IPS-20b (cell line): ENCODE measurements around the gene ALK.

Experiments
- H3K27ac ChIP-seq: one replicate; pipeline ENCODE4 v1.5.1; 2013; ENCODE audit warnings: low read length
- H3K27me3 ChIP-seq: 2 replicates; pipeline ENCODE4 v1.6.1; 2013; ENCODE audit warnings: mild to moderate bottlenecking, low read length, inconsistent platforms; ENCODE audit not compliant: insufficient read depth
- H3K36me3 ChIP-seq: 2 replicates; pipeline ENCODE4 v1.6.1; 2013; ENCODE audit warnings: low read depth, mild to moderate bottlenecking, inconsistent platforms, low read length, moderate library complexity; ENCODE audit not compliant: insufficient read depth
- H3K4me1 ChIP-seq: 2 replicates; pipeline ENCODE4 v1.6.1; 2013; ENCODE audit warnings: mild to moderate bottlenecking, control low read depth, inconsistent platforms, low read length, moderate library complexity; ENCODE audit not compliant: insufficient read depth
- H3K4me3 ChIP-seq: 2 replicates; pipeline ENCODE4 v1.5.1; 2013; ENCODE audit warnings: mild to moderate bottlenecking, low read length, inconsistent platforms
- H3K9ac ChIP-seq: 2 replicates; pipeline ENCODE4 v1.6.1; 2013; ENCODE audit warnings: low read depth, mild to moderate bottlenecking, inconsistent platforms, low read length, moderate library complexity
- H3K9me3 ChIP-seq: 2 replicates; pipeline ENCODE4 v1.6.1; 2013; ENCODE audit warnings: mild to moderate bottlenecking, low read depth, low read length, inconsistent platforms; ENCODE audit not compliant: insufficient read depth

Gene ALK

DNA sequence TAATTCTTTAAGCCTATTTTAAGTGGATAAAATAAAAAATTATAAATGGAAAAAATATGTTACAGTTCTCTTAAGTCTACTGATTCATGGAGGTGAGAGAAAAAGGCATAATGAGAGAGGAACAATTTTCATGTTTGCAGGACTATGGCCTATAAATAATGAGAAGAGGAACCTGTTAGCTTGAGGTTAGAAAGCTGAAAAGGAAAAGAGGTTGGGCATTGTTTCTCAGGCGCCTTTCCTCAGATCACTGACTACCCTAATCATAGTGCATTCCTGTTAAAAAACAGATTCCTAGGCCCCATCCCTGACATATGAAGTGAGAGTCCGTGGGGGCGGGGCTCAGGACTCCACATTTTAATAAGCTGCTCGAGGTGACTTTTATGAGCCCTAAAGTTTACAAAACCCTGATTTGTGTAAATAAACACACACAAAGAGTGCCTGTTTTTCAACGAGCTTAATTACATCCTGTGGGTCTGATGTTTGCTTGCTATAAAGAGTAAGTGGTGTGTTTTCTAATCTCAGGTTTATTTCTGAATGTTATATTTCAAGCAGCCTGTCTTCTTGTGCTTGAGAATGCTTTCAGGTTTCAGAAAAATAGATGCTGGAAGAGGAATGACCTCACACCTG, 470.7 kb downstream of the ALK start:
- no peaks in the 10 kb centered on the region for H3K27me3 ChIP-seq
- H3K9me3 ChIP-seq: no peaks in the 10 kb centered on the region
- H3K9ac ChIP-seq: no peak overlapping the region
- H3K4me3 ChIP-seq: no peak overlapping the region
- no peak overlapping the region for H3K27ac ChIP-seq
- peaks cover 12% of the 10 kb centered on the region for H3K4me1 ChIP-seq
- H3K36me3 ChIP-seq: no peaks in the 10 kb centered on the region

DNA sequence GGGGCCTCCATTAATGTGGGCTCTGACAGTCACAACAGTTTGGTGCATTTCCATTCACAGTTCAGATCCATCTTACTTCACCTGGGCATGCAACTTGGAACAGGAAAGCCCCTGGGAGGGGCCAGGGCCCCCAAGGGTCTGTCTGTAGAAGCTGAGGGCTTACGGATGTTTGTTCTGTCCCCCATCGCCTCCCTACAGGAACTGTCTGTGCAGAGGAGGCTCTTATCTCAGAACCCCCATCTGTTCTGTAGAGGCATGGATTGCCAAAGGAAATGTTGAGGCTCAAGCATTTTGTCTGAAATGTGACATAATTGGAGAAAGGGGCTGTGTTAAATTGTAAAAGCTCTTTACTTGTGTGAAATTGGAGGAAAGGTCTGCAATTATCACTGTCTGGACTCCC, 471.9 kb downstream of the ALK start:
- H3K27me3 ChIP-seq: no peaks in the 10 kb centered on the region
- H3K9me3 ChIP-seq: no peaks in the 10 kb centered on the region
- no peak overlapping the region for H3K4me3 ChIP-seq
- H3K9ac ChIP-seq: no peak overlapping the region
- H3K36me3 ChIP-seq: no peaks in the 10 kb centered on the region
- H3K27ac ChIP-seq: no peak overlapping the region
- H3K4me1 ChIP-seq: peaks cover 12% of the 10 kb centered on the region

DNA sequence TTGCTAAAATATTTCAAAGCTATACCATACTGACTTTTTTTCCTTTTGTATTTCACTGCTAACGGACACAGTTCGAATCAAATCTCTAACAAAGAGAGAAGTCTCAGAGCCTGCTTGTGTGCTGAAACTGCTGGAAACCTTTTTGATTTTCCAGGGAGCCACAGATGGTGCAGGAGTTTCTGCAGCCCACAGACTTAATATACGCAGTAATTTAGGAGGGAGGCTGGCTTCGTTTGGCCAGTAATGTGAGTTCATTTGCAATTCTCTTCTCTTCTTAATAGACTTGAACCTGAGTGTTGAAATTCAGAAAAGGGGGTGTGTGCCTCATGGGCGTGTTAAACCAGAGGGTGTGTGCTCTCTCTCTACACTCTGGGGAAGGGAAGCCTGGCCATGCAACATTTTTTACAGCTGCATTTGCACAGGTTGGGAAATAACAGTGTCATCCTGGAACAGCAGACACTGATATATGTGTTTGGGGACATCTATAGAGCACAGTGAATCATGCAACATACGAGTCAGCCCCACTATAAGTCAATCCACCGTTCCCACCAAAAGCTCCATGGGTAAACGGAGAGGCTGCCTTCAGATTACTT, 473.2 kb downstream of the ALK start:
- H3K4me3 ChIP-seq: no peak overlapping the region
- H3K9me3 ChIP-seq: no peaks in the 10 kb centered on the region

DNA sequence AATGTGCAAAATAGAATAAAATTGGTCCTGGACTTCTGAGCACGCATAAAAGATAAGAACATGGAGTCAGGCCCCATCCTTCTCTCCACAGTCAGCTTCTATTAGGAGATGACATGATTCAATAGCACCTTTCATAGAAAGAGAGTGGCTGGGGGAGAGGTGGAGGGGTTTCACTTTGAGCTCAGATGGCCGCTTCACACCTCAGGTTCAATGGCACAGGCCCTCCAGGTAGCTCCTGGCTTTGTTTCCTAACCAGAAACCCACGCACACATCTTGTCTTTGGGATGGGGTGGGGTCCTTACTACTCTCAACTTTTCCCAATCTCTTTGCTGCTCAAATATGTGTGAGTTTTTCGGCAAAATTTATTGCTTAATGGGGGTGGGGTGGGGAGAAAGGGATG, 473.9 kb downstream of the ALK start:
- Histone ChIP-seq H3K9ac (no peak overlapping the region), H3K4me3 (no peak overlapping the region), H3K9me3 (no peaks in the 10 kb centered on the region), H3K4me1 (peaks cover 12% of the 10 kb centered on the region), H3K36me3 (no peaks in the 10 kb centered on the region), H3K27ac (no peak overlapping the region), H3K27me3 (no peaks in the 10 kb centered on the region)

More for the DNA sequence above, 473.2 kb downstream of the ALK start:
- Histone ChIP-seq H3K9ac (no peak overlapping the region), H3K27me3 (no peaks in the 10 kb centered on the region), H3K36me3 (no peaks in the 10 kb centered on the region), H3K4me1 (peaks cover 12% of the 10 kb centered on the region), H3K27ac (no peak overlapping the region)

DNA sequence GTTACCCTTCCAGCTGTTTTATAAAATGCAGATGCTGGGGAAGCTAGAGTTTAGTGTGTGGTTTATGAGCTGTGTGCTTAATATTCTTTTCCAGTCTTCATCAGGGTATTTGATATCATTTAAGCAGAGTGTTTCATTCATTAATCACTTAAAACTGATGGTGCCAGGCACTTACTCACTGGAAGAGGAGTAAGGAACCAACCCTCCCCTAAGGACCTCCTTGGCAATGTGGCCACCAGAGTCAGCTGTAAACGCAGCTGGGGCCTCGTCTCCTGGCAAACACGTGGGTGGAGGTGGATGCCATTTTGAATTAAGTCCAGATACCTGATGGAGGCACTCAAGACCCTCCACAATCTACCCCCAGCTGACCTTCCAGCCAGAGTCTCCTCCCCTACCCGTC, 474.5 kb downstream of the ALK start:
- Histone ChIP-seq H3K27me3 (no peaks in the 10 kb centered on the region), H3K4me3 (no peak overlapping the region), H3K4me1 (peaks cover 12% of the 10 kb centered on the region), H3K27ac (no peak overlapping the region), H3K9ac (no peak overlapping the region), H3K9me3 (no peaks in the 10 kb centered on the region), H3K36me3 (no peaks in the 10 kb centered on the region)

DNA sequence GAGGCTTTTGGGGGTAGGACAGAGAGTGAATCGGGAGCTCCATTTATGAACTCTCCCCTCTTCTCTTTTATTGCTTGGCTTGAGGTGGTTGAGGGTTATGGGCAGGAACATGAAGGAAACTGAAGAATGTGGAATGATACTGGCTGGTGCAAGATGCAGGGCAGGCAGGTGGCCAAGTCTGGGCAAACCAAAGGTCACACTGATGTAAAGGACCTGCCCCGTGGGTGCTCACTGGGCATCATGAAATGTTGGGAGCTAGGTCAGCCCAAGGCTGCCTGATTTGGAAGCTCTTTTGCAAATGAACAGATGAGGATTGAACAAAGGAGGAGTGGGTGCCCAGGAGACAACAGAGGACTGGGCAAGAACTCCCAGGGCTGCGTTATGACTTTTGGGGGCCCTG, 477.2 kb downstream of the ALK start:
- no peaks in the 10 kb centered on the region for H3K27me3 ChIP-seq

DNA sequence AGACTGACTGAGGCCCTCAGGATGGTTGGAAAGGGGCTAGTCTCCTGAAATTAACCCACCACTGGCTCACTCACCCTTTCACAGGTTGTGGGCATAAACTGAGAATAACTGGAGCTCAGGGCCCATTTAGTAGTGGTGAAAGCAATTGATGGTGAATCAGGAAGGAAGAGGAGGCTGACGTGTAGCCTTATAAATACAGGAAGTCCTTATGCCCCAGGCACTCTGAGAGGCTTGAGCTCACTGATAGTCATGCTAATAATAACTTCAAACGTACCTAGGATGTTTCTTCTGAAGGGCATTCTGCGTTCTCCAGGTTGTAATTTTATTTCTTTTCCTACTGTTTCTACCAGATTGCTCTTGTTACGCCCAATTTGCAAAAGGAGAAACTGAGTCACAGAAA, 477.8 kb downstream of the ALK start:
- Histone ChIP-seq H3K4me1 (peaks cover 11% of the 10 kb centered on the region), H3K27ac (no peak overlapping the region), H3K4me3 (no peak overlapping the region), H3K9me3 (no peaks in the 10 kb centered on the region), H3K9ac (no peak overlapping the region), H3K27me3 (no peaks in the 10 kb centered on the region), H3K36me3 (no peaks in the 10 kb centered on the region)

More for the DNA sequence above, 477.2 kb downstream of the ALK start:
- H3K9me3 ChIP-seq: no peaks in the 10 kb centered on the region
- H3K4me3 ChIP-seq: no peak overlapping the region
- H3K9ac ChIP-seq: no peak overlapping the region
- H3K27ac ChIP-seq: no peak overlapping the region
- no peaks in the 10 kb centered on the region for H3K36me3 ChIP-seq
- peaks cover 12% of the 10 kb centered on the region for H3K4me1 ChIP-seq

DNA sequence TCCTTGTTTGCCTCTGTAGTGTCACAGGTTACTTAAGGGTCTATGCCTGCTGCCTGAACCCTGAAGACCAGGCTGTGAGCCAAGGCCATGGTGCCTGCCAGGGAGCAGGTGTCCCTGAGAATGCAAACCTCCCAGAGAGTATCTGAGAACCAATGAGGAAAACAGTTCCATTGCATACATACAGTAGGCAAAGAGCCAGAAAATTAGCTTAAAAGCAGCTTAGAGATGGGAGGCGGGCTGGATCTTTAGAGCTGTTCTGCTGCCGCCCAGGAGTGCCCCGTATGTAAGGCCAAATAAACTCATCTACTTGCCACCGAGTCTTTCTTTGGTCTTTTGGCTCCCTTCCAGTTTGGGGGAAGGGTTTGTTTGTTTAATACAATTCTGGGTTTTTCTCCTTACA, 478.2 kb downstream of the ALK start:
- Histone ChIP-seq H3K4me3 (no peak overlapping the region), H3K27ac (no peak overlapping the region), H3K27me3 (no peaks in the 10 kb centered on the region), H3K9me3 (no peaks in the 10 kb centered on the region), H3K4me1 (peaks cover 6% of the 10 kb centered on the region; the same call in 1 of the 2 replicates), H3K9ac (no peak overlapping the region; the same call in 1 of the 2 replicates), H3K36me3 (no peaks in the 10 kb centered on the region)

DNA sequence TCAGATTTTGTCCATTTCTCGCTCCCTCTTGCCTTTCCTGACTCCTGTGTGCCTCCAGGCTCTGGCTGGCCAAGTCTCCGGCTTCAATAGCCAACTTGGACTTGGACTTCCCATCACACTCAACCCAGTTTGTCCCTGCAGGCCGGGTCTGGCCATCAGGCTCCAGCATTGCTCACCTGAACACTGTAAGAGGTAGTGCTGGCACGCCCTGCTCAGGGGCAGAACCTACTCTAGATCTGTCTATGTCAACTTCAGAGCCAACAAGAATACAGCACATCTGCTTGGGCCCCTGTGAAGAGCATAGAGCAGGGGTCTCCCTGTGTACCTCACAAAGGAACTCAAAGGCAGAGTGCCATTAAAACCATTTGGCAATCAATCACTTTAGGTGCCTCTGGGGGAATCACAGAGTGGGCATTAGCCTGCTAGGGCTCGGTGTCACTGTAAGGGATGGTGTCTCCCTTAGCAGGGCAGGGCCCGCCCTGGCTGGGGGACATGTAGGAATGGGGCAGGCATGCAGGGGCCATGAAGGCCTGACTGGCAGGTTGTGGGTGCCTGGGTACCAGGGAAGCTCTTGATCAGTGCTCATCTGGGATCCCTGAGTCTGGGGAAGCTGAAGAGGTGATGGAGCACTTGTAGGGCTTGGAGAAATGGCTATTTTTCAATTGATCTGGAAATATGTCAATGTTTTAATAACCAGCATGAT, 480.3 kb downstream of the ALK start:
- H3K36me3 ChIP-seq: no peaks in the 10 kb centered on the region
- no peaks in the 10 kb centered on the region for H3K27me3 ChIP-seq
- H3K4me3 ChIP-seq: no peak overlapping the region
- H3K9me3 ChIP-seq: no peaks in the 10 kb centered on the region
- H3K4me1 ChIP-seq: no peaks in the 10 kb centered on the region
- no peak overlapping the region for H3K27ac ChIP-seq
- H3K9ac ChIP-seq: no peak overlapping the region

DNA sequence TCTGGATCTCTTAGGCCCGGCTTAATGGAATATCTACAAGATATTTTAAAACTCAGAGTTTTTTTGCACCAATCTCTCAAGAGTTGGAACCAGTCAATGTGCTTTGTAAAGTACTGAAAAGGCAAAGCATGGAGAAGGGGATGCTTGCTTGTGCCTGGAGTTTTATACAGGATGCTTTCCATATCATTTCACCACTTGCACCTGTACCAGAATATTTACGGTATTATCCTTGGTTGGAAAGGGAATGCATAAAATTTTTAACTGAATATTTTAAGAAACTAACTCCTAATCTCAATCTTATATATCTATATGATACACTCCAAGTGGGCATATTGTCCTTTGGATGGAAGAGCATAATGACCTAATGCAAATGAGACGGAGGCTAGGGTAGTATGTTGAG, 487.5 kb downstream of the ALK start:
- Histone ChIP-seq H3K36me3 (no peaks in the 10 kb centered on the region), H3K4me3 (no peak overlapping the region), H3K9me3 (no peaks in the 10 kb centered on the region), H3K27me3 (no peaks in the 10 kb centered on the region), H3K9ac (no peak overlapping the region), H3K4me1 (0 out of 2 replicates have a peak, but pooled peaks cover 2% of the 10 kb centered on the region), H3K27ac (no peak overlapping the region)

DNA sequence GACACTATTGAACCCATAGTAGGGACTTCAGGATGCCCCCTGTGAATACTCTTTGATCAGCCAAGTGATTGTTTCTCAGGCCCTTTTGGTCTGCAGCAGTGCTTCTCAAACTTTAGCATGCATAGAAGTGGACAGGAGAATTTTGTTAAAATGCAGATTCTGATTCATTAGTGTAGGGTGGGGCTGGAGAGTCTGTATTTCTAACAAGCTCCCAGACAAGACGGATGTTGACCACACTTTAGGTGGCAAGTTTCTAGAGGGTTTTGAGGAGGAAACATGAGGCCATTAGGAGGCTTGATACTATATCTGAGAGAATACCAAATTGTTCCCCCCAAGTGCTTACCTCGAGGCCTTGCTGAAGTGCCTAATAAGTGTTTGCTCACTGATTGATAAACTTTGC, 488.3 kb downstream of the ALK start:
- Histone ChIP-seq H3K9me3 (no peaks in the 10 kb centered on the region), H3K27me3 (no peaks in the 10 kb centered on the region), H3K36me3 (no peaks in the 10 kb centered on the region), H3K9ac (no peak overlapping the region), H3K4me3 (no peak overlapping the region), H3K27ac (no peak overlapping the region), H3K4me1 (0 out of 2 replicates have a peak, but pooled peaks cover 2% of the 10 kb centered on the region)

DNA sequence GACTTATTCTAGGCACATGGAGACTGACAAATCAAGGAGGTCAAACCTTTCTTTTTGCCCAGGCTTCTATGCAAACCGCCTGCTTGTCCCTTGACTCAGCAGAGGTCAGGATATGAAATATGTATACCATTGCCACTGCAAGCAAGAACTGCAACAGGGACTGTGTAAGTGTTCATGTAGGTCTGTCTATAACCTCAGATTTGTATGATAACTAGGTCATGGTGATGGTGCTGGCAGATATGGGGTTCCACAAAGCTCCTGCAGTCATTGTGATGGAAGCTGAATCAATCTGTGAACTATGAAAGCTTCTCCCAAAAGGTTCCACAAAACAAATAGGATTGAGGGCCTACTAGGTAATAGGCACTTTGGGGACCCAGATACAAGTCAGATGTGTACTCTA, 489.9 kb downstream of the ALK start:
- no peaks in the 10 kb centered on the region for H3K9me3 ChIP-seq
- H3K4me1 ChIP-seq: 0 out of 2 replicates have a peak, but pooled peaks cover 2% of the 10 kb centered on the region
- H3K27me3 ChIP-seq: no peaks in the 10 kb centered on the region
- H3K4me3 ChIP-seq: no peak overlapping the region
- no peak overlapping the region for H3K27ac ChIP-seq
- no peaks in the 10 kb centered on the region for H3K36me3 ChIP-seq
- H3K9ac ChIP-seq: no peak overlapping the region
